C4-2B (cell line): Measurements from ENCODE around the gene CLEC20A.

ENCODE experiments used
- H3K27ac ChIP-seq: fragments of 450-650 bp; 2 replicates; pipeline ENCODE4 v1.5.1; 2017
- CTCF ChIP-seq: fragments of 450-650 bp; conservative IDR thresholded peaks from 2 replicates; pipeline ENCODE4 v1.5.1; 2017; ENCODE audit warnings: mild to moderate bottlenecking
- ZFX ChIP-seq: fragments of 450-650 bp; IDR thresholded peaks from 2 replicates; pipeline ENCODE4 v1.6.1; 2017

CLEC20A gene

GRCh38 chr1:178467837-178468236, 28.9 kb downstream of the CLEC20A start:
- no peak overlapping the region for H3K27ac ChIP-seq
- TF ChIP-seq CTCF = no peak
- TF ChIP-seq ZFX = no peak

GRCh38 chr1:178465011-178465410, 31.8 kb downstream of the CLEC20A start:
- H3K27ac ChIP-seq = no peak overlapping the region
- TF ChIP-seq CTCF = no peak
- TF ChIP-seq ZFX = no peak

- no peak overlapping the region for H3K27ac ChIP-seq
- TF ChIP-seq CTCF (no peak), ZFX (no peak)
Measured at GRCh38 chr1:178464566-178464965, 32.2 kb downstream of the CLEC20A start.

GRCh38 chr1:178464141-178464540, 32.6 kb downstream of the CLEC20A start:
- no peak overlapping the region for H3K27ac ChIP-seq
- TF ChIP-seq CTCF (no peak), ZFX (no peak)

- TF ChIP-seq CTCF = no peak
- H3K27ac ChIP-seq = no peak overlapping the region
Measured at GRCh38 chr1:178461701-178462100, 35.1 kb downstream of the CLEC20A start.

GRCh38 chr1:178461104-178461503, 35.7 kb downstream of the CLEC20A start:
- H3K27ac ChIP-seq = no peak overlapping the region
- TF ChIP-seq CTCF (no peak), ZFX (no peak)

- H3K27ac ChIP-seq = no peak overlapping the region
- no peak for TF ChIP-seq ZFX
- TF ChIP-seq CTCF = no peak
Measured at GRCh38 chr1:178458203-178458602, 38.6 kb downstream of the CLEC20A start.
